Measurements from ENCODE around the gene SLCO1C1. TPM values are rescaled to one million over a fixed set of nuclear protein-coding genes. Genes with fewer than 3 reads are reported as not detected.
A peak's percentile ranks its signal among the peaks of the same experiment; 100 is the strongest.

The SLCO1C1 gene
- total RNA-seq, 1 experiment from 2014 or later, result not detected

- Histone ChIP-seq H3K36me3 (ENCODE audit: control insufficient read depth in 1 of 2, insufficient read depth in 2 of 2, low read length in 2 of 2) (no peaks in the 10 kb centered on the region), H3K27ac (ENCODE audit: low read depth, low read length) (no peak overlapping the region), H2AFZ (ENCODE audit: low read depth, low read length, poor library complexity, severe bottlenecking) (no peak overlapping the region), H3K79me2 (ENCODE audit: insufficient read depth, low read length) (no peaks in the 10 kb centered on the region), H3K27me3 (ENCODE audit: insufficient read depth, low read length) (no peaks in the 10 kb centered on the region), H3K9ac (ENCODE audit: low read length) (no peak overlapping the region), H3K9me2 (ENCODE audit: insufficient read depth) (no peaks in the 10 kb centered on the region), H3K4me1 (ENCODE audit: control insufficient read depth in 1 of 2, insufficient read depth in 2 of 2, low read length in 2 of 2) (no peaks in the 10 kb centered on the region; a peak in 1 of 4 replicates), H3K9me3 (ENCODE audit: control insufficient read depth in 1 of 2, insufficient read depth in 1 of 2, low read depth in 1 of 2, low read length in 2 of 2) (peaks cover 2 to 3% of the 10 kb centered on the region in 2 experiments; a peak in 2 of 4 replicates), H3K4me2 (ENCODE audit: low read length) (no peak overlapping the region), H3K4me3 (replicated peaks in 1 of 2; ENCODE audit: low read depth in 1 of 2, low read length in 2 of 2) (no peak overlapping the region), H4K20me1 (ENCODE audit: insufficient read depth) (no peaks in the 10 kb centered on the region)
- ChIA-PET RAD21 (ENCODE audit: low non-redundant PET in 1 of 2, low total read pairs in 2 of 2, uncharacterized antibody in 2 of 2, unreplicated experiment in 2 of 2) (no interaction called here), CTCF (no interaction called here), POLR2A (no interaction called here)
- BruUV-seq (replicated peaks), result no TSS peak
- DNase-seq (ENCODE audit: low read depth, low spot score) (no peak), ATAC-seq (no peak)
- TF ChIP-seq MAX (IDR thresholded peaks at IDR 0.05) (no peak), RAD21 (IDR thresholded peaks at IDR 0.05; ENCODE audit: low read depth) (no peak), CTCF (IDR thresholded peaks at IDR 0.05 in 2 of 3, conservative IDR thresholded peaks at IDR 0.05 in 1 of 3; ENCODE audit: borderline replicate concordance in 1 of 3, insufficient read depth in 1 of 3, low read depth in 2 of 3, low read length in 2 of 3) (no peak), EGR1 (IDR thresholded peaks at IDR 0.05; ENCODE audit: low read depth) (no peak), ELF1 (IDR thresholded peaks at IDR 0.05; ENCODE audit: borderline replicate concordance, low read depth) (no peak), ATF3 (IDR thresholded peaks at IDR 0.05) (no peak)
- intact Hi-C loops (cut with micrococcal nuclease), result no loop called here
These were observed 37.6 kb upstream of the SLCO1C1 start for GRCh38 chr12:20657496-20657895.

- POLR2A ChIA-PET, result no interaction called here
- CTCF ChIA-PET, result interaction anchor here (1.1 kb wide), 1 partner anchor 268 kb away, joined by 3 read pairs; no protein-coding TSS in a partner anchor
- intact Hi-C loops (cut with micrococcal nuclease), result no loop called here
- TF ChIP-seq FOSL1 (IDR thresholded peaks at IDR 0.05; ENCODE audit: low read depth), result no peak
- no peak for TF ChIP-seq ELF1 (IDR thresholded peaks at IDR 0.05; ENCODE audit: borderline replicate concordance, low read depth)
- TF ChIP-seq POLR2A (IDR thresholded peaks at IDR 0.05; ENCODE audit: borderline replicate concordance, extremely low read depth, insufficient read depth, insufficient read length), result no peak
- TF ChIP-seq EGR1 (IDR thresholded peaks at IDR 0.05; ENCODE audit: low read depth), result no peak
- no peak for TF ChIP-seq EZH2 (IDR thresholded peaks at IDR 0.05)
- TF ChIP-seq POLR2AphosphoS5 (IDR thresholded peaks at IDR 0.05; ENCODE audit: low read depth, low read length), result no peak
- no peak for TF ChIP-seq SP1 (IDR thresholded peaks at IDR 0.05; ENCODE audit: low read depth)
- no peak for TF ChIP-seq ZNF274 (IDR thresholded peaks at IDR 0.05; ENCODE audit: low read depth, low read length)
- no peak for TF ChIP-seq CEBPB (IDR thresholded peaks at IDR 0.05; ENCODE audit: low read depth)
- no peak for TF ChIP-seq JUND (IDR thresholded peaks at IDR 0.05)
- TF ChIP-seq ATF3 (IDR thresholded peaks at IDR 0.05), result no peak
- TF ChIP-seq SRF (IDR thresholded peaks at IDR 0.05; ENCODE audit: low read depth), result no peak
- no peak for TF ChIP-seq TCF7L2 (IDR thresholded peaks at IDR 0.05; ENCODE audit: borderline replicate concordance, extremely low read depth, insufficient read depth, insufficient read length)
- no peak for TF ChIP-seq ZBTB33 (IDR thresholded peaks at IDR 0.05; ENCODE audit: extremely low read depth, insufficient replicate concordance, low read length)
- no peak for TF ChIP-seq SIN3A (IDR thresholded peaks at IDR 0.05; ENCODE audit: low read depth)
These were observed 13.8 kb upstream of the SLCO1C1 start for GRCh38 chr12:20681334-20681733.

More at GRCh38 chr12:20681334-20681733, 13.8 kb upstream of the SLCO1C1 start:
- Histone ChIP-seq H3K4me2 (ENCODE audit: low read length) (no peak overlapping the region), H3K9ac (ENCODE audit: low read length) (no peak overlapping the region), H3K36me3 (ENCODE audit: control insufficient read depth in 1 of 2, insufficient read depth in 2 of 2, low read length in 2 of 2) (no peaks in the 10 kb centered on the region), H4K20me1 (ENCODE audit: insufficient read depth) (no peaks in the 10 kb centered on the region), H2AFZ (ENCODE audit: low read depth, low read length, poor library complexity, severe bottlenecking) (peak overlapping the region; percentile 73), H3K9me3 (ENCODE audit: control insufficient read depth in 1 of 2, insufficient read depth in 1 of 2, low read depth in 1 of 2, low read length in 2 of 2) (no peaks in the 10 kb centered on the region), H3K4me1 (ENCODE audit: control insufficient read depth in 1 of 2, insufficient read depth in 2 of 2, low read length in 2 of 2) (no peaks in the 10 kb centered on the region), H3K9me2 (ENCODE audit: insufficient read depth) (no peaks in the 10 kb centered on the region), H3K79me2 (ENCODE audit: insufficient read depth, low read length) (no peaks in the 10 kb centered on the region), H3K4me3 (replicated peaks in 1 of 2; ENCODE audit: low read depth in 1 of 2, low read length in 2 of 2) (no peak overlapping the region), H3K27ac (ENCODE audit: low read depth, low read length) (no peak overlapping the region), H3K27me3 (ENCODE audit: insufficient read depth, low read length) (no peaks in the 10 kb centered on the region)
- DNase-seq (ENCODE audit: low read depth, low spot score) (no peak), ATAC-seq (no peak)
- BruUV-seq (replicated peaks), result no TSS peak
- RAD21 ChIA-PET (ENCODE audit: low non-redundant PET in 1 of 2, low total read pairs in 2 of 2, uncharacterized antibody in 2 of 2, unreplicated experiment in 2 of 2), result interaction anchor here in 1 of 2 experiments (0.6 kb wide), 1 partner anchor 29 kb away, joined by 3 read pairs; no protein-coding TSS in a partner anchor

Data from HCT116 (cell line).